K562 (cell line): ENCODE results near the gene ACRBP. TPM values are rescaled to one million over a fixed set of nuclear protein-coding genes. Genes with fewer than 3 reads are reported as not detected.
A peak's percentile ranks its signal among the peaks of the same experiment; 100 is the strongest.

Experiments used
- HMGN3 ChIP-seq: IDR thresholded peaks from 2 replicates; pipeline ENCODE4 v1.6.1; 2011; ENCODE audit warnings: borderline replicate concordance, low read depth, mild to moderate bottlenecking, mixed read lengths, low read length; ENCODE audit not compliant: insufficient read length; ENCODE audit errors: extremely low read depth
- L3MBTL2 ChIP-seq: fragments of 450-650 bp; IDR thresholded peaks from 2 replicates; pipeline ENCODE4 v1.6.1; 2016; ENCODE audit warnings: mild to moderate bottlenecking, moderate library complexity
- MTF1 ChIP-seq: fragments of 250-450 bp; sonication (Bioruptor Pico); IDR thresholded peaks from 2 replicates; pipeline ENCODE4 v1.9.0; 2021; ENCODE audit warnings: moderate library complexity, mild to moderate bottlenecking, inconsistent platforms, borderline replicate concordance
- MYBL2 ChIP-seq, 2 experiments: fragments of 450-650 bp in 1 of 2; sonication (generic) in 1 of 2; formaldehyde crosslinking in 1 of 2; IDR thresholded peaks; 2 replicates each; pipeline versions ENCODE4 v1.6.1 to v1.8.1; 2017 to 2022; ENCODE audit warnings: borderline replicate concordance in 1 of 2, inconsistent platforms in 1 of 2, low read depth in 1 of 2, mild to moderate bottlenecking in 1 of 2, missing genetic modification reagents in 1 of 2, moderate library complexity in 1 of 2
- PREB ChIP-seq: sonication (generic); formaldehyde crosslinking; IDR thresholded peaks from 2 replicates; pipeline ENCODE4 v1.8.1; 2023; ENCODE audit warnings: mild to moderate bottlenecking, missing genetic modification reagents
- RAD21 ChIP-seq, 2 experiments: fragments of 250-450 bp in 1 of 2; fragments of 450-650 bp in 1 of 2; sonication (Bioruptor Pico) in 1 of 2; formaldehyde crosslinking in 1 of 2; IDR thresholded peaks in 1 of 2; conservative IDR thresholded peaks in 1 of 2; 2 replicates each; pipeline versions ENCODE4 v1.4.0 to v1.8.0; 2020 to 2022; ENCODE audit warnings: mild to moderate bottlenecking in 2 of 2, moderate library complexity in 1 of 2
- SPI1 ChIP-seq: IDR thresholded peaks from 2 replicates; pipeline ENCODE4 v1.6.1; 2011; ENCODE audit warnings: low read depth, low read length, control low read depth, borderline replicate concordance
- SREBF1 ChIP-seq: fragments of 150-350 bp; IDR thresholded peaks from 2 replicates; pipeline ENCODE4 v1.6.1; 2014; ENCODE audit warnings: antibody characterized with exemption, low read depth, low read length, borderline replicate concordance
- STAT6 ChIP-seq: sonication (generic); formaldehyde crosslinking; IDR thresholded peaks from 2 replicates; pipeline ENCODE4 v1.8.1; 2023; ENCODE audit warnings: mild to moderate bottlenecking, missing genetic modification reagents
- TARDBP ChIP-seq: fragments of 450-650 bp; IDR thresholded peaks from 2 replicates; pipeline ENCODE4 v1.6.1; 2016
- TCF3 ChIP-seq: sonication (generic); formaldehyde crosslinking; IDR thresholded peaks from 2 replicates; pipeline ENCODE4 v1.4.0; 2020; ENCODE audit warnings: mild to moderate bottlenecking, missing genetic modification reagents
- YBX1 ChIP-seq: fragments of 450-650 bp; IDR thresholded peaks from 2 replicates; pipeline ENCODE4 v1.7.1; 2016; ENCODE audit warnings: mild to moderate bottlenecking
- ZNF121 ChIP-seq: sonication (generic); formaldehyde crosslinking; conservative IDR thresholded peaks from 2 replicates; pipeline ENCODE4 v1.8.0; 2022; ENCODE audit warnings: missing genetic modification reagents
- ZNF212 ChIP-seq: fragments of 450-650 bp; formaldehyde crosslinking; IDR thresholded peaks from 2 replicates; pipeline ENCODE4 v1.4.0; 2020; ENCODE audit warnings: mild to moderate bottlenecking
- ZNF24 ChIP-seq: fragments of 450-650 bp; IDR thresholded peaks from 2 replicates; pipeline ENCODE4 v1.6.1; 2016
- ZNF589 ChIP-seq: fragments of 200-800 bp; sonication (Bioruptor generic); IDR thresholded peaks from 2 replicates; pipeline ENCODE4 v1.6.1; 2016; ENCODE audit warnings: low read depth, missing genetic modification characterization, missing compliant biosample characterization
- ZNF830 ChIP-seq: fragments of 250-450 bp; sonication (Bioruptor Pico); IDR thresholded peaks from 2 replicates; pipeline ENCODE4 v1.5.0; 2021; ENCODE audit warnings: mild to moderate bottlenecking
- ZSCAN29 ChIP-seq: fragments of 450-650 bp; IDR thresholded peaks from 2 replicates; pipeline ENCODE4 v1.6.1; 2017
- polyA plus RNA-seq, 8 experiments: library from polyadenylated mRNA; depleted of rRNA in 4 of 8; stranded (reverse) in 5 of 8; unstranded in 3 of 8; fragments of >200 nt; fragmentation: Nextera tagmentation in 2 of 8; fragmentation: Illumina TruSeq in 1 of 8; extraction: Ambion mirVana in 2 of 8; extraction: Trizol in 1 of 8; gene quantifications; 2 replicates each; pipeline versions ENCODE4 v1.2.1 to v1.2.3, GENCODE V29; 2011 to 2014; ENCODE audit warnings: inconsistent platforms in 1 of 8, missing spikeins in 1 of 8
- total RNA-seq, 7 experiments: library from RNA; depleted of rRNA in 6 of 7; stranded (reverse); fragments of >200 nt in 6 of 7; fragmentation: Illumina TruSeq in 2 of 7; extraction: Trizol in 2 of 7; gene quantifications; 2 replicates each; pipeline versions ENCODE4 v1.2.1 to v1.2.3, GENCODE V29; 2011 to 2021; ENCODE audit warnings: low replicate concordance in 1 of 7
- TF ChIP-seq, protein P1 (sequence below): fragments of 450-650 bp; IDR thresholded peaks from 2 replicates; pipeline ENCODE4 v1.7.0; 2016; ENCODE audit warnings: borderline replicate concordance
- TF ChIP-seq, protein P2 (sequence below), 3 experiments: fragments of 200-800 bp in 1 of 3; sonication (Bioruptor generic) in 1 of 3; sonication (generic) in 1 of 3; formaldehyde crosslinking in 1 of 3; IDR thresholded peaks; 2 replicates each; pipeline versions ENCODE4 v1.6.1 to v1.8.0; 2016 to 2022; ENCODE audit warnings: mild to moderate bottlenecking in 2 of 3, missing compliant biosample characterization in 2 of 3, missing genetic modification characterization in 2 of 3, missing genetic modification reagents in 1 of 3

The ACRBP gene
- total and polyA plus RNA-seq, 9 of the 15 experiments (the other 6 are each of a cell fraction or from before 2014, with no cell fraction given): 3.1 to 31.8 (median 8.4) TPM

DNA sequence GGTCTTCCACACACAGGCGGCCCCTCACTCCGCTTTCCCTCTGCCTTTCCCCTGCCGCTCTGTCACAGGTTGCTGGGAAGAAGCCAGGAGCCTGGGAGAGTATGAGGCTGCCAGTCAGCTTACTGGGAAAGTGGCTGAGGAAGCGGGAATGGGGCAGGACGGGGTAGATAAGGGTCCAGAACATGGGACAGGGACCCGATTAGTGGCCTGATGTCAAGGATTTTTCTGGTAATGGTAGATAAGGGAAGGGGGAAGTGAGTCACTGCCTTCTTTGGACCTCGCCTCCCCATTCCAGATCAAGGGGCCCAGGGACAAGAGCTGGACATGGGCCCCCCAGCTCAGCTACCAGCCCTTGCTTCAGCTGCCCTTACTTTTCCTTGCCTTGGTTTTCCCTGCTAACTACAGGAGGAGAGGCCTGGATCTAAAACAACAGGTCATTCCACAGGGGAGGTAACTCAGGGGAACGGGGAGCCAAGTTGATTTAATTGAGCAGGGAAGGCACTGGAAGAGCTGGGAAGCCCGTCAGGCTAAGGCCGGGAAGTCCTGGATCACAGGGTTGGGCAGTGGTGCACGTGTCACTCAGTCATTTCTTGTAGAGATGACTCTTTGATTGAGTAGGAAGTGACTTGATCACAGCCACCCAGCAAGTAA, 8.0 kb downstream of the ACRBP start (continued):
- no peak for TF ChIP-seq STAT6 (CRISPR knock-in tag)
- TF ChIP-seq MTF1: no peak
- TF ChIP-seq ZNF589: peak; percentile 89
- no peak for TF ChIP-seq ZNF830
- TF ChIP-seq ZNF24: no peak
- TF ChIP-seq, protein P1, sequence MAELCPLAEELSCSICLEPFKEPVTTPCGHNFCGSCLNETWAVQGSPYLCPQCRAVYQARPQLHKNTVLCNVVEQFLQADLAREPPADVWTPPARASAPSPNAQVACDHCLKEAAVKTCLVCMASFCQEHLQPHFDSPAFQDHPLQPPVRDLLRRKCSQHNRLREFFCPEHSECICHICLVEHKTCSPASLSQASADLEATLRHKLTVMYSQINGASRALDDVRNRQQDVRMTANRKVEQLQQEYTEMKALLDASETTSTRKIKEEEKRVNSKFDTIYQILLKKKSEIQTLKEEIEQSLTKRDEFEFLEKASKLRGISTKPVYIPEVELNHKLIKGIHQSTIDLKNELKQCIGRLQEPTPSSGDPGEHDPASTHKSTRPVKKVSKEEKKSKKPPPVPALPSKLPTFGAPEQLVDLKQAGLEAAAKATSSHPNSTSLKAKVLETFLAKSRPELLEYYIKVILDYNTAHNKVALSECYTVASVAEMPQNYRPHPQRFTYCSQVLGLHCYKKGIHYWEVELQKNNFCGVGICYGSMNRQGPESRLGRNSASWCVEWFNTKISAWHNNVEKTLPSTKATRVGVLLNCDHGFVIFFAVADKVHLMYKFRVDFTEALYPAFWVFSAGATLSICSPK: no peak
- TF ChIP-seq SPI1: peak; percentile 91
- no peak for TF ChIP-seq RAD21 (CRISPR knock-in tag; conservative IDR thresholded peaks at IDR 0.05 in 1 of 2, IDR thresholded peaks at IDR 0.05 in 1 of 2)
- TF ChIP-seq SREBF1: no peak
- no peak for TF ChIP-seq ZSCAN29
- TF ChIP-seq HMGN3: no peak
- 0 out of 2 replicates have a peak, but pooled peaks have one; percentile 51 for TF ChIP-seq L3MBTL2
- TF ChIP-seq, protein P2, sequence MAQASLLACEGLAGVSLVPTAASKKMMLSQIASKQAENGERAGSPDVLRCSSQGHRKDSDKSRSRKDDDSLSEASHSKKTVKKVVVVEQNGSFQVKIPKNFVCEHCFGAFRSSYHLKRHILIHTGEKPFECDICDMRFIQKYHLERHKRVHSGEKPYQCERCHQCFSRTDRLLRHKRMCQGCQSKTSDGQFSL (CRISPR knock-in tag; IDR thresholded peaks at IDR 0.05): no peak
- TF ChIP-seq, protein P2 (tag; IDR thresholded peaks at IDR 0.05): no peak
- no peak for TF ChIP-seq ZNF212 (CRISPR knock-in tag)
- TF ChIP-seq PREB (CRISPR knock-in tag): no peak
- TF ChIP-seq YBX1: no peak
- no peak for TF ChIP-seq MYBL2 (IDR thresholded peaks at IDR 0.05; ENCODE audit: low read depth)
- TF ChIP-seq MYBL2 (CRISPR knock-in tag; IDR thresholded peaks at IDR 0.05; ENCODE audit: borderline replicate concordance): no peak
- peak; percentile 95 for TF ChIP-seq TCF3 (CRISPR knock-in tag)
- peak; percentile 80; the same call in 1 of the 2 replicates for TF ChIP-seq TARDBP
- no peak; the same call in 1 of the 2 replicates for TF ChIP-seq ZNF121 (CRISPR knock-in tag)
